ENCODE data around the gene RTN4RL2.
"Not testable (repeated sequence)": the region's sequence is repeated elsewhere in the genome, so short reads cannot be mapped to it uniquely, and the experiment has no call there.

Gene RTN4RL2

DNA sequence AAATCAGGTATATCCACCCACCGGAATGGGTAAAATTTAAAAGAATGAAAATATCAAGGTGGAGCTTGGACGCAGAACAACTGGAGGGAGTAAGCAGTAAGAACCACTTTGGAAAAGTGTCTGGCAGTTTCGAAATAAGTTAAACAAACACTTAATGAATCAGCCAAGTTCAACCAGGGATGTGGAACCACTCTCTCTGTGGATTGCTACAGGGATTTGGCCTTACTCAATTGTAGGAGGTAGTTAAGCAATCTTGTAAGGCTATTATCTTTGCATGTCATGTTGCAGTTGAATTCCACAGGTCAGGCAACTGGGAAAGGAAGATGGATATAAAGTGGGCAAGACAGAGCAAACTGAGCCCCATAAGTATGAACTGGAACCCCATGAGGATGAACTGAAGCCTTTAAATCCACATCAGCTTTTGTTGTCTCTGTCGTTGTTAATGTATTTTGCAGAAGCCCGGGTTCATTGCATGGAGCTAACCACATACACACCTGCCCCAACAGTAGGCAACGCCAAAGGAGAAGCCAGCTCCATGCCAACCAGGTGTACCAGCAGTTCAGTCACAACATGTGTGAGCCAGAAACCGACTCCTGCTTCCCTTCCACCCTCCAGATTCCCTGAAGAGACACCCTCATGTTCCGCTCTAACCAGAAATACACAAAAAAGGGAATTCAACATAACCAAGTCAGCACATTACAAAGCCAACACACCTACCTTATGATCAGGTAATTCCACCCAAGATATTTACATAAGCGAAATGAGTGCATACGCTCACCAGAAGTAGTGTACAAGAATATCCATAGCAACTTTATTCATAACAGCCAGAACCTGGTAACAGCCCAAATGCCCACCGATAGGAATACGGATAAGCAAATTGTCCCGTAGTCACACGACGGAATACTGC, 25.4 kb upstream of the RTN4RL2 start:
- DNase-seq, result no peak

DNA sequence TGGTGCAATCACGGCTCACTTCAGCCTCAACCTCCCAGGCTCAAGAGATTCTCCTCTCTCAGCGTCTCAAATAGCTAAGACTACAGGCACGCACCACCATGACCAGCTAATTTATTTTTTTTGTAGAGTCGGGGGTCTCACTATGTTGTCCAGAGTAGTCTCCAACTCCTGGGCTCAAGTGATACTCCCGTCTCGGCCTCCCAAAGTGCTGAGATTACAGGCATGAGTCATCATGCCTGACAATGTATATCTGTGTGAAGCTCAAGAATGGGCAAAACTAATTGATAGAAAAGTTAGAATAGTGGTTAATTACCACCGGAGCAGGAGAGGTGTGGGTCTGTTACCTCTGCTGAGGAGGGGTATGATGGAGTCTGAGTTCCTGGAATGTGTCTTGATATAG, 24.3 kb upstream of the RTN4RL2 start:
- no peak for DNase-seq

DNA sequence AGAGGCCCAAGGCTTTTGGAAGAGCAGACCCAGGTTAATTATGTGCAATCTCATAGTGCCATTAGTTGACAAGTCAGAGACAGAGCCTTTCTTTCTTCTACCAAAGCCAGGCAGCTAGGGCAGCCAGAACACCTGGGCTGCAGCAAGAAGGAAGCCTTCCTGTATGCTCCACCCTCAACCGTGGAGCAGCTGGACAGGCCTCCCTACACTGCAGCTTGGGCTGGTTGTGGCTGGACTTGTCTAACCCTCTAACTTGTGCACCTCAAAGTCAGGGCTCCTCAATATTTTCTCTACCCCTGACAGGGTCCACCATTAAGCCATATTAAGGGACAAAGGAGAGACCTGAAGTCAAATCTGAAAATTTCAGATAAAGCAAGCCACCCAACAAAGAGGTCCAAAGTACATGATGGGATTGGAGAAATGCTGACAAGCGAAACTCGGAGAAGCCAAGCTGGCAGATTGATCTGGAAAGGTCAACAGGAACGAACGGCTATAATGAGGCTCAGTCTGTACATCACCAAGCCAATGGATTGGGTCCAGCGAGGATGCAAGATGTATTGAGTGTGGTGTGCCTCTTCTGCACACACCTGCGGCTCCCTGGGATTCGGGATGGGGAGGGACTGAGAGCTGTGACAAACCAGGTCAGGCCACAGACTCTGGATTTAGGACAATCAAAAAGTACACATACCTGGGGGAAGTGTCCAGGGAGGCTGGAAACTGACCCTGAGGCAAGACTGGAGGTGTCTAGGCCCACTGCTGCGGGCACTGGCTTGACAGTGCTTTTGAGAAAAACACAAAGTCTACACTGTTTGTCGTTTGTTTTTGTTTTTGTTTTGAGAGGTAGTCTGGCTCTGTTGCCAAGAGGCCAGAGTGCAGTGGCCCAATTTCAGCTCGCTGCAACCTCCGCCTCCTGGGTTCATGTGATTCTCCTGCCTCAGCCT, 21.7 kb upstream of the RTN4RL2 start:
- no peak for DNase-seq

DNA sequence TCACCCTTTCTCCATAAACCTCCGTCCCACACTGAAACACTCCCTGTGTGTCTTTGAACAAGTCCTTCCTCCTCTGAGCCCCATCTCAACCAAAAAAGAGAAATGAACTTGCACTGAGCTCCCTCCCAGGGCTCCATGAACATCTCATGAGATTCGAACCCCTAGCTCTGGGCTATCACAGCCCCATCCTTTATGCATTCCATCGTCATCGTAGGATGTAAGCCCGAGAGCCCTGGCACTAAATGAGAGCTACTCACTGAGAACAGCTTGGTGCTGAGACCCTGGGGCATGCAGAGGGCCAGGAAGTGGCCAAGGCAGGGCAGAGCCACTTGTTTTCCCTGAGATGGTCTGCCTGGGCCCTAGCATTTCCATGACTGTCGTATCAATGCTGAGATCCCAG, 20.5 kb upstream of the RTN4RL2 start:
- DNase-seq, result no peak

DNA sequence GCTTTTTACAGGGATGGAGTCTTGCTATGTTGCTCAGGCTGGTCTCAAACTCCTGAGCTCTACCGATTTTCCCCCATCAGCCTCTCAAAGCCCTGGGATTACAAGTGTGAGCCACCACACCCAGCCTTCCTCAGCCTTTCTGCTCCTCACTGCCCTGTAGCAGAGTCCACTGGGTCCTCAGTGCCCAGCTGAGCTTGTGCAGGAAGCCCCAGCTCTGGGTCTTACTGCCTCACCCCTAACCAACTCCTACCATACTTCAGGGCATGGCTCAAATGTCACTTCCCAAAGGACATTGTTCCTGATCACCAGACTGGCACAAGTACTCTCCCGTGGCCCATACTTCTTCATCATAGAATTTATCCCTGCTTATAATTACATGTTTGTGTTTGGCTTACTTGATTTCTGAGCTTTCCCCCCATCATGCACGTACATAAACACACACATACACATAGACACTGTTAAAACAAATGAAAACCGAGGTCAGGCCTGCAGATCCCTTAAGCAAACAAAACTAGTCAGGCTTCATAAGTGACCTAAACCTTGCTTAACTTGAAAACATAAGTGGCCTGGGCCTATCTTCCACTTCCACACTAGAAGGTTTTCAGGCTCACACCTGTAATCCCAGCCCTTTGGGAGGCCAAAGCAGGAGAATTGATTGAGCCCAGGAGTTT, 19.4 kb upstream of the RTN4RL2 start:
- no peak for DNase-seq

GRCh38 chr11:57444362-57445121, 15.8 kb upstream of the RTN4RL2 start:
- no peak for DNase-seq

GRCh38 chr11:57445122-57445394, 15.3 kb upstream of the RTN4RL2 start:
- not testable (repeated sequence) for DNase-seq

DNA sequence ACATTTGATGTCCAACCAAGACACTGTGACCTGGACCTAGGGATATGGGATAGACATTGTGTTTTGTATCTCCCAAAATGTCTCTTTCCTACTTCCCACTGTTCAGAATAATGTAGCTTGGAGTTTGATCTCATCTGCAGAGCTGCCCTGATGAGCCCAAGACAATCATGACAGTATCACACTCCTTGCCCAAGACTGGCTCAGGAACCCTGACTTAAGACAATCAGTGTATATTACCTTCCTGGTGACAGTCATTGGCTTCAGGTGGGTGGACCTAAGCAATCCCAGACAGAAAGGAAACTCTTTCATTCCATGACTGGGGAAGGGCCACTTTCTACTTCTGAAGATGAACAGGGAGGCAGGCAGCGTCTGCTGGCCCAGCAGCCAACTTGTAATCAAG, 14.3 kb upstream of the RTN4RL2 start:
- no peak for DNase-seq

- no peak for DNase-seq
Measured at GRCh38 chr11:57453543-57454177, 6.7 kb upstream of the RTN4RL2 start.

- no peak for DNase-seq
Measured at GRCh38 chr11:57456960-57457642, 3.2 kb upstream of the RTN4RL2 start.

DNA sequence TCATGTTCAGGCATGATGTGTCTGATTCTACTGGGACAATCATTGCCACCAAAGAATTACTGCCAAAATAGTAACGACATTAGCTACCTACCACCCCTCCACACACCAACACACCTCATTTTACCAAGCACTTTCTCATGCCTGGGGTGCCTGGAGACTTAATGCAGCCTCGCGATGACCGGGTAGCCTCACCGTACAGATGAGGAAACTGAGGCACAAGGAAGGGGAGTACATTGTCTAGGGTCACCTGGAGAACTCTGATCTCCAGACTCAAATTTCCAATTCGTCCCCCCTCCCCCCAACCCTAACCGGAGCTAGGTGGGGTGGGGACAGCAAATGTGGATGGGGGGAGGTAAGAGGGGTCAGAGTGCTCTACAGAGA, 2.7 kb upstream of the RTN4RL2 start:
- no peak for DNase-seq

DNA sequence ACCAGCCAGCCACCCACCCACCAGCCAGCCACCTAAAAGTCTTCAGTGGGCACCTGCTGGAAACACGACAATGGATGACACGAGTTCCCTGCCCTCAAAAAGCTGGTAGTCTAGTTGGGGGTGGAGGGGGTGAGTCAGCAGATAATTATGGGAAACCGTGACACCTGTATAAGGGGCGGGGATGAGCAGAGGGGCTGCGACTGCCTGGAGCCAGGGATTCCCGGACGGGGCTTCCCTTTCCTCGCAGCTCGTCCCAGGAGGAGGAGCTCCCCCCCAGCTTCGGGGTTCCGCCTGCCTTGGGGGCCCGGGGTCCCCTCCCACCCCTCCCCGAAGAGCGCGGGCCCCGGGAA, 2.3 kb upstream of the RTN4RL2 start:
- DNase-seq, result no peak

DNA sequence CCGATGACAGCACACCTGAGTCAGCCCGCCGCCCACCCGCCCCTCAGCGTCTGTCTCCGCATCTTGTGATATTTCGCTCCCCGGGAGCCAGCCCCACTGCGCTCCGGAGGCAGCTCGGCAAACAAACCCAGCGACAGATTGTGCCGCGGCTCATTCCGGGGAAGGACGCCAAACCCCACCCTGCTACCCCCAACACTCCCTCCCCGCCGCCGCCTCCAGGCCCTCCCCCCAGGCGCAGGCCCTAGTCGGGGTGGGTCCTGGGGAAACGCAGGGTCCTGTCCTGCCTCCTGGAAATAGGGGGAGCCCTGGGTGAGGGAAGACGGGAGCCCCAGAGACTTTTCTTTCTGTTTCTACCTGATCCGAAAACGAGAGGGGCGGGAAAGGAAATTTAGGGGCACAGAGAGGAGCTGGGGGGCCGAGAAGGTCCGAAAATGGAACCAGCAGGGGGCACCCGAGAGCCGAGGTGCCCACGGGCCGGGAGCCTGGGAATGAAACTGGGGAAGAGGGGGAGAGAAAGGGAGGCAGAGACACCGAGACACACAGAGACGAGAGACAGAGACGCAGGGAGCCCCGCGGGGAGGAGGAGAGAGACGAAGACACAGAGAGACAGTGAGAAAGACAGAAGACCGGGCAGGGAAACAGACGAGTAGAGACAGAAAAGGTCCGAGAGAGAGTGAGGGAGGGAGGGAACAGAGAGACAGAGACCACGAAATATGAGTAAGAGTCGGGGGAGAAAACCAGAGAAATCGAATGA, 1.7 kb upstream of the RTN4RL2 start:
- DNase-seq, result no peak

DNA sequence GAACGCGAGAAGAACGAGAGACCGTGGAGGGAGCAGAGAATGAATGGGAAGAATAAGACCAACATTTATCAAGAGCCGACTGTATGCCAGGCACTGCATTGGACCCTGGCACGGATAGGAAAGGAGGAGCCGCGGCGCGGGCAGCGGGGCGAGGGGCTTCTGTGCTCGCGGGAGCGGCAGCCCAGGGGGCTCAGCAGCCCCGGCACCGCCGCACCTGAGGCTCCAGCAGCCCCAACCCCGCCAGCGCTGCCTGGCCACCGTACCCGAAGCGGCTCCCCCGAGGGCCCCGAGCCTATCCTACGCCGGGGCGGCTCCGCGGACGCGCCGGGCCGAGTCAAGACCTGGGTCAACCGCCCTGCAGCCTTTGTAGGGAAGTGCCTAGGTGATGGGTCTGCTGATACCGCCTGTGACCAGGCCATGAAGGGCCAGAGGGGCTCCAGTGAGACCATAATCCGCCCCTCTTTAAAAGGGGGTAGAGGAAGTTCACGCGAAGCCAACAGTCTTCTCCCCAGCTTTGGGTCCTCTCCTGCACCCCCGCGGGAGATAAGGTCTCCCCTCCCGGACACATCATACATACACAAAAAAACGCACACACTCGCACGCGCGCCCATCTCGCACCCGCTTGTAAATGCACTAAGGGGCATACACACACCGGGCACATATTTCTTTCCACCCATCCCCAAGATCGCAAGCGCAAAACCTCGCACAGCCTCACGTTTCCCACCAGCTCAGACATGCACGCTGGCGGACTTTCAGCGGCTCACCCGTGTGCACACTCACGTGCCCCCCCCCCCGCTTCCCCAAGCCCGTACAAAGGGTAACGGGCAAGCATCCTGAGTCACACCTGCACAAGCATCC, 935 bp upstream of the RTN4RL2 start:
- no peak for DNase-seq

- DNase-seq, result no peak
Measured at GRCh38 chr11:57460758-57461749, 726 bp downstream of the RTN4RL2 start.

- DNase-seq, result no peak
Measured at GRCh38 chr11:57461841-57462489, 1.6 kb downstream of the RTN4RL2 start.

- DNase-seq, result no peak
Measured at GRCh38 chr11:57462597-57462996, 2.3 kb downstream of the RTN4RL2 start.
